Parathyroid adenoma (tissue), 2 donors: ENCODE results near the gene TYR.

Source experiments
- H2AFZ ChIP-seq: fragments of 300-600 bp; sonication (generic); one replicate; pipeline ENCODE4 v1.7.0; 2017; ENCODE audit warnings: antibody characterized with exemption, mild to moderate bottlenecking
- H3K27ac ChIP-seq: fragments of 300-600 bp; sonication (generic); one replicate; pipeline ENCODE4 v1.7.0; 2017
- H3K27me3 ChIP-seq: fragments of 300-600 bp; sonication (generic); one replicate; pipeline ENCODE4 v1.7.0; 2017; ENCODE audit warnings: low read length; ENCODE audit not compliant: control insufficient read depth, insufficient read depth
- H3K36me3 ChIP-seq: fragments of 300-600 bp; sonication (generic); one replicate; pipeline ENCODE4 v1.7.0; 2017; ENCODE audit warnings: low read length; ENCODE audit not compliant: control insufficient read depth, insufficient read depth
- H3K4me1 ChIP-seq: fragments of 300-600 bp; sonication (generic); one replicate; pipeline ENCODE4 v1.7.0; 2017; ENCODE audit warnings: control low read depth
- H3K4me2 ChIP-seq: fragments of 300-600 bp; sonication (generic); one replicate; pipeline ENCODE4 v1.7.0; 2017; ENCODE audit warnings: low read length
- H3K4me3 ChIP-seq: fragments of 300-600 bp; sonication (generic); one replicate; pipeline ENCODE4 v1.7.0; 2017; ENCODE audit warnings: low read depth, low read length
- H3K79me2 ChIP-seq: fragments of 300-600 bp; sonication (generic); one replicate; pipeline ENCODE4 v1.7.0; 2017; ENCODE audit warnings: control low read depth
- H3K9ac ChIP-seq: fragments of 300-600 bp; sonication (generic); one replicate; pipeline ENCODE4 v1.7.0; 2017; ENCODE audit warnings: mild to moderate bottlenecking
- H3K9me3 ChIP-seq: fragments of 300-600 bp; sonication (generic); one replicate; pipeline ENCODE4 v1.7.0; 2017; ENCODE audit warnings: low read length; ENCODE audit not compliant: control insufficient read depth
- CTCF ChIP-seq: fragments of 300-600 bp; sonication (generic); IDR thresholded peaks from one replicate; pipeline ENCODE4 v1.7.0; 2017; ENCODE audit warnings: antibody characterized with exemption, mild to moderate bottlenecking
- donor health status: primary hyperparathyroidism.

Gene TYR

GRCh38 chr11:89177691-89178231 lies at the start of gene TYR:
TSS of gene TYR (plus strand) at chr11:89177875. CDS start at chr11:89177954, 79 bp downstream.
- Histone ChIP-seq H3K27me3 (no peaks in the 10 kb centered on the region), H3K4me1 (no peaks in the 10 kb centered on the region), H2AFZ (no peak within 1 kb of the TSS), H3K9me3 (no peaks in the 10 kb centered on the region), H3K79me2 (no peaks in the 10 kb centered on the region), H3K4me2 (no peak within 1 kb of the TSS), H3K4me3 (no peak within 1 kb of the TSS), H3K27ac (no peak within 1 kb of the TSS), H3K9ac (no peak within 1 kb of the TSS), H3K36me3 (no peaks in the 10 kb centered on the region)
- no peak for TF ChIP-seq CTCF

GRCh38 chr11:89136606-89137005 lies 41.1 kb upstream of the TYR start:
- no peak for TF ChIP-seq CTCF
- H2AFZ ChIP-seq, result no peak overlapping the region
- no peaks in the 10 kb centered on the region for H3K36me3 ChIP-seq
- no peak overlapping the region for H3K27ac ChIP-seq
- H3K27me3 ChIP-seq, result no peaks in the 10 kb centered on the region
- H3K4me2 ChIP-seq, result no peak overlapping the region
- H3K4me3 ChIP-seq, result no peak overlapping the region
- H3K9me3 ChIP-seq, result no peaks in the 10 kb centered on the region
- H3K9ac ChIP-seq, result no peak overlapping the region
- no peaks in the 10 kb centered on the region for H3K4me1 ChIP-seq
- no peaks in the 10 kb centered on the region for H3K79me2 ChIP-seq

GRCh38 chr11:89147229-89147628 lies 30.4 kb upstream of the TYR start:
- H3K27ac ChIP-seq, result no peak overlapping the region
- no peak overlapping the region for H2AFZ ChIP-seq
- H3K4me2 ChIP-seq, result no peak overlapping the region
- no peak overlapping the region for H3K4me3 ChIP-seq
- no peaks in the 10 kb centered on the region for H3K27me3 ChIP-seq
- no peaks in the 10 kb centered on the region for H3K9me3 ChIP-seq
- no peak overlapping the region for H3K9ac ChIP-seq
- no peaks in the 10 kb centered on the region for H3K79me2 ChIP-seq
- TF ChIP-seq CTCF, result no peak
- H3K36me3 ChIP-seq, result no peaks in the 10 kb centered on the region
- H3K4me1 ChIP-seq, result no peaks in the 10 kb centered on the region

- H3K36me3 ChIP-seq, result no peaks in the 10 kb centered on the region
- H3K79me2 ChIP-seq, result no peaks in the 10 kb centered on the region
- TF ChIP-seq CTCF, result no peak
- no peaks in the 10 kb centered on the region for H3K27me3 ChIP-seq
- H3K4me1 ChIP-seq, result no peaks in the 10 kb centered on the region
- no peak overlapping the region for H3K4me3 ChIP-seq
- H3K9ac ChIP-seq, result no peak overlapping the region
- no peaks in the 10 kb centered on the region for H3K9me3 ChIP-seq
- no peak overlapping the region for H2AFZ ChIP-seq
- no peak overlapping the region for H3K27ac ChIP-seq
- no peak overlapping the region for H3K4me2 ChIP-seq
Observed at GRCh38 chr11:89159974-89160373, 17.7 kb upstream of the TYR start.

GRCh38 chr11:89161949-89162348 lies 15.7 kb upstream of the TYR start:
- Histone ChIP-seq H3K9me3 (no peaks in the 10 kb centered on the region), H2AFZ (no peak overlapping the region), H3K4me1 (no peaks in the 10 kb centered on the region), H3K9ac (no peak overlapping the region), H3K4me2 (no peak overlapping the region), H3K36me3 (no peaks in the 10 kb centered on the region), H3K27ac (no peak overlapping the region), H3K27me3 (no peaks in the 10 kb centered on the region), H3K4me3 (no peak overlapping the region), H3K79me2 (no peaks in the 10 kb centered on the region)
- no peak for TF ChIP-seq CTCF
